Measurements from ENCODE around the gene PCGF3. TPM values are rescaled to one million over a fixed set of nuclear protein-coding genes. Genes with fewer than 3 reads are reported as not detected.

Gene PCGF3
- total and polyA plus RNA-seq, 9 of the 15 experiments (the other 6 are each of a cell fraction or from before 2014, with no cell fraction given), result 2.6 to 46.1 (median 20.3) TPM

DNA sequence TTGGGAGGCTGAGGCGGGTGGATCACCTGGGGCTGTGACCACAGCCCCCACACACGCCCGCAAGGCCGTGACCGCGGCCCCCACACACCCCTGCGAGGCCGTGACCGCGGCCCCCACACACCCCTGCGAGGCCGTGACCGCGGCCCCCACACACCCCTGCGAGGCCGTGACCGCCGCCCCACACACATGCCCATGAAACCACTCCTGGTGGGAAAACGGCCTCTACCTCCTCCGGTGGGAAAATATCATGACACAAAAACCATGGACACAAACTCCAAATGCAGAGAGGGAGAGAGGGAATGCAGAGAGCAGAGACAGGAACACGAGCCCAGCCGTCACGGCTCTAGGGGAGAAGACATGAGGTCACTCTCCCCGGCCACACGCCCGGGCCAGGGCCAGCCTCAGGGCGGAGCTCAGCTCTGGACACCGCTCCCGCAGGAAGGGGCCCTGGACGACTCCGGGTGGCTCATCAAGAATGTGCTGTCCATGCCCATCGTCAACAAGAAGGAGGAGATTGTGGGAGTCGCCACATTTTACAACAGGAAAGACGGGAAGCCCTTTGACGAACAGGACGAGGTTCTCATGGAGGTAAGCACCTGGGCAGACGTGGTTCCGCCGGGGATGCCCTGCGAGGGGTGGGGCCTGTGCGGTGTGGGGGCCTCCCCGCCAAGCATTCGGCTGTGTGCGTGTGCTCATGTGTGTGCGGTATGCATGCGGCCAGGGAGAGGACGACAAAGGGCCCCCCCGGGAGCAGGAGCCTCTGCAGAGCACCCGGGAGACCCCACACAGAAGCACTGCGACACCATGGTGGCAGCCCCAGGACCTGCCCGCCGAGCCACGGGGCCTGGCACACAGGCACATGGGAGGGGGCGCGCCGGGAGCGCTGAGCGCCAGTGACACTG lies 48.9 kb upstream of the PCGF3 start:
- no peak for ATAC-seq
- Histone ChIP-seq H4K20me1 (replicated peaks; ENCODE audit: control insufficient read depth, insufficient read depth, low read length) (no peaks in the 10 kb centered on the region), H3K4me3 (no peak overlapping the region), H3K27me3 (ENCODE audit: control insufficient read depth in 2 of 2, insufficient read depth in 2 of 2, low read length in 2 of 2) (peaks cover 21 to 44% of the 10 kb centered on the region in 2 experiments; a peak in 4 of 5 replicates), H3K4me1 (replicated peaks in 1 of 2; ENCODE audit: control insufficient read depth in 2 of 2, insufficient read depth in 2 of 2, low read length in 2 of 2) (peaks cover 0 to 54% of the 10 kb centered on the region in 2 experiments; a peak in 2 of 5 replicates), H3K4me2 (ENCODE audit: insufficient read depth, low read length) (no peak overlapping the region), H3K27ac (ENCODE audit: extremely low read depth, low read depth, low read length) (no peak overlapping the region), H3K9me3 (replicated peaks; ENCODE audit: control insufficient read depth, insufficient read depth, low read depth, low read length) (peaks cover 3% of the 10 kb centered on the region; the same call in 1 of the 2 replicates), H3K36me3 (ENCODE audit: control insufficient read depth, insufficient read depth, low read length) (no peaks in the 10 kb centered on the region), H3K9ac (ENCODE audit: insufficient read depth in 1 of 2, low read depth in 2 of 2, low read length in 2 of 2) (no peak overlapping the region), H3K9me1 (ENCODE audit: control insufficient read depth, insufficient read depth, low read length) (no peaks in the 10 kb centered on the region), H2AFZ (ENCODE audit: low read depth, low read length) (no peak overlapping the region), H3K79me2 (ENCODE audit: control insufficient read depth, insufficient read depth, low read length) (no peaks in the 10 kb centered on the region)
- no peak for FAIRE-seq
- intact Hi-C loops (cut with micrococcal nuclease), result no loop called here
- ChIA-PET POLR2A (no interaction called here), CTCF (ENCODE audit: low intra/inter-chr PET ratio) (no interaction called here)
- in situ Hi-C loops (cut with MboI), result no loop called here
- BruUV-seq (replicated peaks), result no TSS peak
- no peak for DNase-seq (ENCODE audit: extremely low read depth in 1 of 4, low spot score in 3 of 4)
- 27% methylated on average over 28 of the region's 58 CpGs for WGBS (ENCODE audit: insufficient coverage, low coverage, missing lambda C conversion rate)
- no peak for TF ChIP-seq ZNF347 (CRISPR knock-in tag; IDR thresholded peaks at IDR 0.05; ENCODE audit: low read depth)
- TF ChIP-seq, protein P1, sequence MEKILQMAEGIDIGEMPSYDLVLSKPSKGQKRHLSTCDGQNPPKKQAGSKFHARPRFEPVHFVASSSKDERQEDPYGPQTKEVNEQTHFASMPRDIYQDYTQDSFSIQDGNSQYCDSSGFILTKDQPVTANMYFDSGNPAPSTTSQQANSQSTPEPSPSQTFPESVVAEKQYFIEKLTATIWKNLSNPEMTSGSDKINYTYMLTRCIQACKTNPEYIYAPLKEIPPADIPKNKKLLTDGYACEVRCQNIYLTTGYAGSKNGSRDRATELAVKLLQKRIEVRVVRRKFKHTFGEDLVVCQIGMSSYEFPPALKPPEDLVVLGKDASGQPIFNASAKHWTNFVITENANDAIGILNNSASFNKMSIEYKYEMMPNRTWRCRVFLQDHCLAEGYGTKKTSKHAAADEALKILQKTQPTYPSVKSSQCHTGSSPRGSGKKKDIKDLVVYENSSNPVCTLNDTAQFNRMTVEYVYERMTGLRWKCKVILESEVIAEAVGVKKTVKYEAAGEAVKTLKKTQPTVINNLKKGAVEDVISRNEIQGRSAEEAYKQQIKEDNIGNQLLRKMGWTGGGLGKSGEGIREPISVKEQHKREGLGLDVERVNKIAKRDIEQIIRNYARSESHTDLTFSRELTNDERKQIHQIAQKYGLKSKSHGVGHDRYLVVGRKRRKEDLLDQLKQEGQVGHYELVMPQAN (IDR thresholded peaks at IDR 0.05; ENCODE audit: borderline replicate concordance), result no peak
- TF ChIP-seq, protein P2, sequence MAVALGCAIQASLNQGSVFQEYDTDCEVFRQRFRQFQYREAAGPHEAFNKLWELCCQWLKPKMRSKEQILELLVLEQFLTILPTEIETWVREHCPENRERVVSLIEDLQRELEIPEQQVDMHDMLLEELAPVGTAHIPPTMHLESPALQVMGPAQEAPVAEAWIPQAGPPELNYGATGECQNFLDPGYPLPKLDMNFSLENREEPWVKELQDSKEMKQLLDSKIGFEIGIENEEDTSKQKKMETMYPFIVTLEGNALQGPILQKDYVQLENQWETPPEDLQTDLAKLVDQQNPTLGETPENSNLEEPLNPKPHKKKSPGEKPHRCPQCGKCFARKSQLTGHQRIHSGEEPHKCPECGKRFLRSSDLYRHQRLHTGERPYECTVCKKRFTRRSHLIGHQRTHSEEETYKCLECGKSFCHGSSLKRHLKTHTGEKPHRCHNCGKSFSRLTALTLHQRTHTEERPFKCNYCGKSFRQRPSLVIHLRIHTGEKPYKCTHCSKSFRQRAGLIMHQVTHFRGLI (CRISPR knock-in tag; IDR thresholded peaks at IDR 0.05), result no peak
- no peak for TF ChIP-seq ZNF184 (CRISPR knock-in tag; IDR thresholded peaks at IDR 0.05)
- TF ChIP-seq, protein P3, sequence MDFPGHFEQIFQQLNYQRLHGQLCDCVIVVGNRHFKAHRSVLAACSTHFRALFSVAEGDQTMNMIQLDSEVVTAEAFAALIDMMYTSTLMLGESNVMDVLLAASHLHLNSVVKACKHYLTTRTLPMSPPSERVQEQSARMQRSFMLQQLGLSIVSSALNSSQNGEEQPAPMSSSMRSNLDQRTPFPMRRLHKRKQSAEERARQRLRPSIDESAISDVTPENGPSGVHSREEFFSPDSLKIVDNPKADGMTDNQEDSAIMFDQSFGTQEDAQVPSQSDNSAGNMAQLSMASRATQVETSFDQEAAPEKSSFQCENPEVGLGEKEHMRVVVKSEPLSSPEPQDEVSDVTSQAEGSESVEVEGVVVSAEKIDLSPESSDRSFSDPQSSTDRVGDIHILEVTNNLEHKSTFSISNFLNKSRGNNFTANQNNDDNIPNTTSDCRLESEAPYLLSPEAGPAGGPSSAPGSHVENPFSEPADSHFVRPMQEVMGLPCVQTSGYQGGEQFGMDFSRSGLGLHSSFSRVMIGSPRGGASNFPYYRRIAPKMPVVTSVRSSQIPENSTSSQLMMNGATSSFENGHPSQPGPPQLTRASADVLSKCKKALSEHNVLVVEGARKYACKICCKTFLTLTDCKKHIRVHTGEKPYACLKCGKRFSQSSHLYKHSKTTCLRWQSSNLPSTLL (IDR thresholded peaks at IDR 0.05), result no peak
- TF ChIP-seq, protein P4, sequence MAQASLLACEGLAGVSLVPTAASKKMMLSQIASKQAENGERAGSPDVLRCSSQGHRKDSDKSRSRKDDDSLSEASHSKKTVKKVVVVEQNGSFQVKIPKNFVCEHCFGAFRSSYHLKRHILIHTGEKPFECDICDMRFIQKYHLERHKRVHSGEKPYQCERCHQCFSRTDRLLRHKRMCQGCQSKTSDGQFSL (CRISPR knock-in tag; IDR thresholded peaks at IDR 0.05), result no peak
- TF ChIP-seq, protein P4 (tag; IDR thresholded peaks at IDR 0.05), result no peak
- TF ChIP-seq, protein P5, sequence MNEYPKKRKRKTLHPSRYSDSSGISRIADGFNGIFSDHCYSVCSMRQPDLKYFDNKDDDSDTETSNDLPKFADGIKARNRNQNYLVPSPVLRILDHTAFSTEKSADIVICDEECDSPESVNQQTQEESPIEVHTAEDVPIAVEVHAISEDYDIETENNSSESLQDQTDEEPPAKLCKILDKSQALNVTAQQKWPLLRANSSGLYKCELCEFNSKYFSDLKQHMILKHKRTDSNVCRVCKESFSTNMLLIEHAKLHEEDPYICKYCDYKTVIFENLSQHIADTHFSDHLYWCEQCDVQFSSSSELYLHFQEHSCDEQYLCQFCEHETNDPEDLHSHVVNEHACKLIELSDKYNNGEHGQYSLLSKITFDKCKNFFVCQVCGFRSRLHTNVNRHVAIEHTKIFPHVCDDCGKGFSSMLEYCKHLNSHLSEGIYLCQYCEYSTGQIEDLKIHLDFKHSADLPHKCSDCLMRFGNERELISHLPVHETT (CRISPR knock-in tag; conservative IDR thresholded peaks at IDR 0.05 in 1 of 2, IDR thresholded peaks at IDR 0.05 in 1 of 2), result no peak
- TF ChIP-seq TCF3 (CRISPR knock-in tag; IDR thresholded peaks at IDR 0.05), result no peak
- no peak for TF ChIP-seq TBP (optimal IDR thresholded peaks at IDR 0.05; ENCODE audit: low read depth, low read length)
- no peak for TF ChIP-seq KAT2B (IDR thresholded peaks at IDR 0.05; ENCODE audit: low read depth, low read length)

Data from K562 (cell line).